WTC11 (cell line): ENCODE measurements around the gene MAU2.

ENCODE experiments used
- ARID4B ChIP-seq: sonication (generic); formaldehyde crosslinking; IDR thresholded peaks from 2 replicates; pipeline ENCODE4 v1.8.0; 2023; ENCODE audit warnings: missing genetic modification reagents, mild to moderate bottlenecking, borderline replicate concordance
- ATF6 ChIP-seq: sonication (generic); formaldehyde crosslinking; IDR thresholded peaks from 2 replicates; pipeline ENCODE4 v1.8.1; 2023; ENCODE audit warnings: mild to moderate bottlenecking, missing genetic modification reagents
- CTCF ChIP-seq: fragments of 200-600 bp; IDR thresholded peaks from 2 replicates; pipeline ENCODE4 v1.8.0; 2022; ENCODE audit warnings: antibody characterized with exemption
- FOXJ3 ChIP-seq: sonication (generic); formaldehyde crosslinking; IDR thresholded peaks from 2 replicates; pipeline ENCODE4 v1.9.0; 2021; ENCODE audit warnings: missing genetic modification reagents, mild to moderate bottlenecking, borderline replicate concordance
- FOXP1 ChIP-seq: sonication (generic); formaldehyde crosslinking; IDR thresholded peaks from 2 replicates; pipeline ENCODE4 v1.8.0; 2022; ENCODE audit warnings: missing genetic modification reagents, mild to moderate bottlenecking, moderate library complexity, borderline replicate concordance
- MAX ChIP-seq: sonication (generic); formaldehyde crosslinking; IDR thresholded peaks from 2 replicates; pipeline ENCODE4 v1.8.0; 2022; ENCODE audit warnings: mild to moderate bottlenecking, missing genetic modification reagents
- NFYB ChIP-seq: sonication (generic); formaldehyde crosslinking; conservative IDR thresholded peaks from 2 replicates; pipeline ENCODE4 v1.8.0; 2022; ENCODE audit warnings: low read depth, missing genetic modification reagents
- SMAD3 ChIP-seq: sonication (generic); formaldehyde crosslinking; IDR thresholded peaks from 2 replicates; pipeline ENCODE4 v1.8.0; 2022; ENCODE audit warnings: missing genetic modification reagents, mild to moderate bottlenecking, borderline replicate concordance

- no peak for TF ChIP-seq CTCF
- no peak for TF ChIP-seq ARID4B (CRISPR knock-in tag)
- TF ChIP-seq SMAD3 (CRISPR knock-in tag) = no peak
- no peak for TF ChIP-seq FOXP1 (CRISPR knock-in tag)
- no peak for TF ChIP-seq ATF6 (CRISPR knock-in tag)
- no peak for TF ChIP-seq MAX (CRISPR knock-in tag)
- no peak for TF ChIP-seq FOXJ3
- TF ChIP-seq NFYB = no peak
These were observed 13.7 kb downstream of the MAU2 start for GRCh38 chr19:19334063-19334988.
